ENCODE measurements around the gene ME1.

ME1 gene

GRCh38 chr6:83433177-83433576, 2.3 kb upstream of the ME1 start:
- intact Hi-C loops (cut with DNase I): no loop called here

DNA sequence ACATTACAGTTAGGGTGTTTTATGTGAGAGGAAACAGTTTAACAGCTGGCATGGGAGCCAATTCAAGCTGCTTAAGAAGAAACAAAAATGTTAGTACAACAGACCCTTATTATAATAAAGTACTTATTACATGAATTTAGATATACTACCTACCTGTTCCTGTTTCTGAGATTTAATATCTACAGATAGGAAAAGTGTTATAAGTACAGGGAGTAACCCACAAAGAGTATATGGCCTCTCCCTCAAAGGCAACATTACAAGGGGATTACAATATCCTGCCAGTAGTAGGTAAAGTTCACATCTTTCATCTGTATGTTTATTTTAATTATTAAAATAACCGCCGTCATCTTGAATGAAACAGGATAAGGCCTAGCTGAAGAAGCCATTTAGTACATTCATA, 1.8 kb upstream of the ME1 start:
- DNase-seq: no peak
- intact Hi-C loops (cut with DNase I): no loop called here

More at GRCh38 chr6:83433177-83433576, 2.3 kb upstream of the ME1 start:
- DNase-seq: no peak

- DNase-seq: peak in 3 of 10 donors; percentile 9 to 63 (median 62)
- intact Hi-C loops (cut with DNase I): no loop called here
Observed at GRCh38 chr6:83431545-83432155, 799 bp upstream of the ME1 start.

DNA sequence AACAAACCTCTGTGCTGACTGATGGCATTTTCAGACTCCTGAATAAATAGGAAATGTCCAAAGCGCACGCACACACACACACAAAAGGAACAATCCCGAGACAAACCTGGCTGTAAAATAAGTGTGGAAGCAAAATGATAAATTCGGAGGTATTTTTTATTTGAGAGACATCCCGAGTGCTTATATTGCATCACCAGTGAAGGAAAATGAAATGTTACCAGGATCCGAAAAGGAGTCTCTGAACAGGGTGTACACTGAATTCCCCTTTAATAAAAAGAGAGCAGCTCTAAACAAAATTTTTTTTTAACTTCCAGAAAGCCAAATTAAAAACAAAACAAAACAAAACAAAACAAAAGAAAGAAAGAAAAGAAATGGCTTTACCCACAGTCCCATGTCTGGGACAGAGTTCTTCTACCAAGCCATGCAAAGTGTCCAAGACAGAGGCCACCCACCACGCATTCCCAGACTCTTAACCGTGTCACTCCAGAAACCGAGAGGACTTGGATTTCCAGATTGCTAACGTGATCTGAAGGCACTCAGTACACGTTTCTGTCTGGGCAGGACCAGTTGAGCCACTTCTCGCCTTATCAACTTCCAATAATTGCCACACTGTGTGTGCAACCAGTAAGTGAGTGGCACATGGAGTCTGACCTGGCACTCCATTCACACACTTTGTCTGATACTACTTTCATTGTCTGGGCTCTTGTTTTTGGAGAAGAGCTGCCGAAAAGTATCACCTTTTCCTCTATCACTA, 817 bp downstream of the ME1 start:
- intact Hi-C loops (cut with DNase I): no loop called here
- DNase-seq: peak in 5 of 10 donors; percentile 8 to 51 (median 10)

DNA sequence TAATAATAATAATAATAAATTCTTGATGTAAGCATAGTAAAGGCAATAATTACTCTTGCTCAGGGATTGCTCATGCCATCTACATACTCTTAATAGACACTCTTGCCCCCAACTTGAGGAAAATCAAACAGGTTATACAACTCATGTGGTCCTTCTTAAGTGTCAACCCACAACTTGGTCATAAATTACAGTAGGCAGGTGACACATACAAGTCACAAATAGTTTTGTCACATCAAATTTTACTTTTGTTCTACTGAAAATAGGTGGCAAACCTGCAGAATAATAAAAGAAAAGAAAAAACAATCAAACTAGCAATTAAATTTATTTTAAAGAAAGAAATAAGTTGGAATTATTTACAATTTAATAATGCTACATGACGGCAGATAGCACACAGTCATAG, 1.6 kb downstream of the ME1 start:
- intact Hi-C loops (cut with DNase I): no loop called here
- no peak for DNase-seq

DNA sequence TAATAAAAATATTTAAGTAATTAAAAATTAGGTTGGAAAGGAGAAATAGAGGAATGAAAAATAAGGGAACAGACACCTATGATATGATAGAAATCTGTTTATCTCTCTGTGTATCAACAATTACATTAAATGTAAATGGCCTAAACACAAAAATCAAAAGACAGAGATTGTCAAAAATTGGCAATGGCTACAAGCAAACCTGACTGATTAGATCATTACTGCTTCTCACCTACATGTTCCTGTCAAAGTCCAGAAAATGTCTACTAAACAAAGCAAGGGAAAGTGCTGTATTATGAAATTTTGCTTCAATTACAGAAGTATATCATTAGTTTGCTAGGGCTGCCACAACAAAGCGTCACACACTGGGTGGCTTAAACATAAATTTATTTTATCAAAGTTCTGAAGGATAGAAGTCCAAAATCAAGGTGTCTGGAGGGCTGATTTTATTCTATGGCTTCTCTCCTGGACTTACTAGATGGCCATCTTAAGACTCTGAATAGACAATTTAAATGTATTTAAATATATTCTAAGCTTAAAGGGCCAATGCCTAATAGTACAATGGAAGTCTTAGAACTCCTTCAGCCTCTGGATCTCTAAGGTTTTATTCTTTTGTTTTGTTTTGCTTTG, 6.3 kb downstream of the ME1 start:
- intact Hi-C loops (cut with DNase I): no loop called here
- no peak for DNase-seq

- DNase-seq: no peak
- intact Hi-C loops (cut with DNase I): loop anchor here (5.0 kb wide), 1 partner anchor 196 kb away; no protein-coding TSS in a partner anchor
Observed at GRCh38 chr6:83417880-83418663, 12.8 kb downstream of the ME1 start.

- intact Hi-C loops (cut with DNase I): no loop called here
- no peak for DNase-seq
Observed at GRCh38 chr6:83413068-83413467, 17.8 kb downstream of the ME1 start.

DNA sequence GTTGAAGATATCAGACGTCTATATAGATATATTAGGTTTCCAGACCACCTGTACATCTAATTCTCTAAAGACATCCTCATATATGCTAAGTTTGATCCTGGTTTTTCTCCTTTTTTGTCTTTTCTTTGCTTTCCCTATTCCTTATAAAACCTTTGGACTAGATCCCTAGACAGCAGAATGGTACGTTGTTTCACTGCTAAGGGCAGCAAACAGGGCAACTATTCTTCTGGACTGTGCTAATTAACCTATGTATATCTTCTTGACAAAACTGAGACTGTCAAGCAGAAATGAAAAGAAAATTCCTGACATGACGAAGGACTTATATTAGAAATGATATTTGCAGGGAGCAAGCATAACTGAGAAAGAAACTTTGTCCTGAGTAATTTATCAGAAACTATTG, 19.1 kb downstream of the ME1 start:
- DNase-seq: no peak
- intact Hi-C loops (cut with DNase I): no loop called here

- no peak for DNase-seq
- intact Hi-C loops (cut with DNase I): no loop called here
Observed at GRCh38 chr6:83403191-83403590, 27.7 kb downstream of the ME1 start.

DNA sequence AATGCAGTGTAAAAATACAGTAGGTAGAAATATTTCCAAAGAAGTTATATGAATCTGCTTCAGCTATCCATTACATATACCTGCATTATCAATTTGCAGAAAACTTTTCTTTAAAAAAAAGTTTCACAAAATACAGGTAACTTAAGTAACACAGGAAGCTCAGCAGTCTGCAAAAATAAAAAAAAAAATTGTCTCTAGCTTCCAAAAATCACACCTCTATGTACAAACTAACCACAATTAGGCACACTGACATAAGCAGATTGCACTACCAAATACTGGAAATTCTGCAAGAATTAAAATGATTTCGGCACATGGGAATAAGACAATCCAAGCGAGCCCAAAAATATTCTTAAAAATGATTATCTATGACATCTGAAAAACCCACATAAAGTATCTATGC, 41.2 kb downstream of the ME1 start:
- intact Hi-C loops (cut with DNase I): no loop called here

DNA sequence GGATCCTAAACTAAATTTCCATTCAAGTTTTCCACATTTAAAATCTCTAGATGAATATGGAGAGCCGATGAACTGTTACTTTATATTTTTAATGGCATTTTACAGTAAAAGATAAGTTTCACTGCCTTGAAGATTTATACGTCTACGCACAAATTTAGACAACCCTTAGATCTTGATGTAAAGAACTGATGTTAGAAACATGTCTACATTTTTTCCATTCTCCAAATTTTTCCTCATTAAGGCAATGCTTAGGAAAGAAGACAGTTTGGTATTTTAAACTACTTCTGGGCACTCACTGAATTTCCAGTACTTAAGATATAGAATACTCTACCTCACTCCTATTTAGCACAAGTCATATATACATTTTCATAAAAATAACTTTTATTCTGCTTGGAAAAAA, 45.4 kb downstream of the ME1 start:
- DNase-seq: no peak
- intact Hi-C loops (cut with DNase I): no loop called here

More for the DNA sequence above, 41.2 kb downstream of the ME1 start:
- no peak for DNase-seq

GRCh38 chr6:83384751-83385150, 46.1 kb downstream of the ME1 start:
- intact Hi-C loops (cut with DNase I): no loop called here
- no peak for DNase-seq

DNA sequence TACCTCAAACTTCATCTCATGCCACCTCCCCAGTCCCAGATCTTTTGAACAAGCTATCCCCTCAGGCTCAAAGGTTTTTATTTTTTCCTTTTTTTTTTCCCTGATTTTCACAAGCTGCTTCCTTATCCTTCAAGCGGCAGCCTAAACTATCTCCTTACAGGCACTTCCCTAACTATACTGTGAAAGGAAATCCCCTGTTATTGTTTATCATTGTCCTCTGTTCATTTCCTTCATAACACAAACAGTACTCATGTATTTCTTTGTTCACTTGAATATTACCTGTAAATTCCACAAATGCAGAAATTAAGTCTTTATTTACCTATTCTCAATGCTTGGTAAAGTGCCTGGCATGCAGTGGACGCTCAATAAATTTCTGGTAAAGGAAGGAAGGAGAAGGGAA, 48.9 kb downstream of the ME1 start:
- no peak for DNase-seq
- intact Hi-C loops (cut with DNase I): no loop called here

- DNase-seq: no peak
- intact Hi-C loops (cut with DNase I): no loop called here
Observed at GRCh38 chr6:83378621-83379388, 52.0 kb downstream of the ME1 start.

DNA sequence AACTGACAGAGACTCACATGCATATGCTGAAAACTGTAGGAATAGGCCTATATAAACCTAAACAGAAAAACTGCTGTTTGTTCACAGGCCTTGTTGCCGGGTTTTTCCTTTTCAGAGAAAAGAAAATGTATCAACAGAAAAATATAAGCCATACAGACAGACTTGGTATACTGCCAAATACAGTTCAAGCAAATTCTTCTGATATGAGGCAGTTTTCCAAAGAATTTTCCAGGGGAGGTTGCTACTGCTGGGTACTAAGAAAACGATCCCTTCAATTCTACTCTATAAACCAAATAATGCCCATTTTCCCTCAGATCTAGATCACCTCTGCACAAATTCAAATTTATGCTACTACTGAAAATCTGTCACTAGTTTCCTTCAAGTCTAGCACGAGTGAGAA, 59.4 kb downstream of the ME1 start:
- no peak for DNase-seq
- intact Hi-C loops (cut with DNase I): no loop called here

DNA sequence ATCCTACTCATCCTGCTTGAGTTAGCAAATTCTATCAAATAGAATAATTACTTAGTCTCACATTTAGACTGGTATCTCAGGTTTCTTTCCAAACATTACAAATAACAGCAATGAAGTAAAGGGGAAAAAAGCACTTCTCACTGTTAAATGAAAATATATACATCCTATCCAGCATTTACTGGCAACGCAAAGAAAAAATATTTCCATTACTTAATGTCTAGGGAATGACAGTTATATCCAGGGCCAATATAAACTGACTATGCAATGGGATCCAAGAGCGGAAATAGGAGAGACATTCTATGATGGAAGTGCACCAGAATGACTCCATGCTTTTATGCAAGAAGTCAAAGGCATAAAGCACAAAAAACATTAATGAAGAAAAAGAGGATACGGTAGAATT, 60.3 kb downstream of the ME1 start:
- intact Hi-C loops (cut with DNase I): no loop called here
- no peak for DNase-seq

GRCh38 chr6:83369692-83370091, 61.2 kb downstream of the ME1 start:
- intact Hi-C loops (cut with DNase I): no loop called here

GRCh38 chr6:83368577-83368976, 62.3 kb downstream of the ME1 start:
- intact Hi-C loops (cut with DNase I): no loop called here
- DNase-seq: no peak

More at GRCh38 chr6:83369692-83370091, 61.2 kb downstream of the ME1 start:
- DNase-seq: no peak

- DNase-seq: no peak
- intact Hi-C loops (cut with DNase I): no loop called here
Observed at GRCh38 chr6:83367104-83367503, 63.7 kb downstream of the ME1 start.
